Daoy (cell line): ENCODE results near the gene RBM4B. TPM values are rescaled to one million over a fixed set of nuclear protein-coding genes. Genes with fewer than 3 reads are reported as not detected.
"Not testable (repeated sequence)": the region's sequence is repeated elsewhere in the genome, so short reads cannot be mapped to it uniquely, and the experiment has no call there.

Experiments
- DNase-seq: peaks from one replicate; pipeline ENCODE4 v3.0.0-alpha.2; 2015; ENCODE audit warnings: low read depth
- total RNA-seq: library from RNA; depleted of rRNA; stranded (reverse); fragments of >200 nt; shearing (Covaris generic); gene quantifications from 2 replicates; pipeline ENCODE4 v1.2.3, GENCODE V29; 2014; rRNA removed

The RBM4B gene, protein sequence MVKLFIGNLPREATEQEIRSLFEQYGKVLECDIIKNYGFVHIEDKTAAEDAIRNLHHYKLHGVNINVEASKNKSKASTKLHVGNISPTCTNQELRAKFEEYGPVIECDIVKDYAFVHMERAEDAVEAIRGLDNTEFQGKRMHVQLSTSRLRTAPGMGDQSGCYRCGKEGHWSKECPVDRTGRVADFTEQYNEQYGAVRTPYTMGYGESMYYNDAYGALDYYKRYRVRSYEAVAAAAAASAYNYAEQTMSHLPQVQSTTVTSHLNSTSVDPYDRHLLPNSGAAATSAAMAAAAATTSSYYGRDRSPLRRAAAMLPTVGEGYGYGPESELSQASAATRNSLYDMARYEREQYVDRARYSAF
- 12.7 and 12.9 TPM in 2 replicates for total RNA-seq

DNA sequence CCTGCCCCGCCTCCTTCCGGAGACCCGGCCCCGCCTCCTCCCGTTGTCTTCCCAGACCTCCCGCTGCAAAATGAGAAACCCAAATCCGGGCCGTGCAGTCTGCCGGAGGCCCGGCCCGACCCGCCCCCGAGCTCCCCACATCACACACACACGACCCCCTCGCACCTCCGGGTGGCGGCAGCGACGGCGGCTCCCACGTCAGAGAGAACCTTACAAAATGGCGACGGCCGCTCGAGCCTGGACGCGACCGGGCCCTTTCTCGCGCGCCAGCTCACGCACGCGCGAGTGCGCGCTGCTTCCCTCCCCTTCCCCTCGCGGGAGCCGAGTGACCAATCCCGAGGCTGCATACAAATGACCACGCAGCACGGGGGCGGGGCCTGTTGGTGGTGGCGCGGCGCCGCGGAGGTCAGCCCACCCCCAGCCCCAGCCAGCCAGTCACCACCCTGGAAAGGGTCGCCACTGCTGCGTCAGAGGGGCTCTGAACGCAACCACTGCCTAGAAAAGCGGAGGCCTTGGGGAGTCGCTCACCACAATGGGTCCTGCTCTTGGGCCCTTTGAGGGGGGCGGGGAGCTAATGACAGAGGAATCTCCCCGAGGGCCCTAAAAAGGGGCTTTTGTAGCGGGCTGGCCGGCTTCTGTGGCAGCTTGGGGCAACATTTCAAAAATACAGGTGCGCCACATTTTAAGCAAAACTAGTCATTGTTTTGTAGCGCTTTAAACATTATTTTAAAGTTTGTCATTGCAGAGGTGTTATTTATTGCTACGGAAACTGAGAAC, at the start of gene RBM4B:
Gene RBM4B, minus strand, starts transcription at position 289 of the 777 bp plus-strand sequence. CDS start 808 bp downstream, outside the sequence.
- peak; percentile 96 for DNase-seq

DNA sequence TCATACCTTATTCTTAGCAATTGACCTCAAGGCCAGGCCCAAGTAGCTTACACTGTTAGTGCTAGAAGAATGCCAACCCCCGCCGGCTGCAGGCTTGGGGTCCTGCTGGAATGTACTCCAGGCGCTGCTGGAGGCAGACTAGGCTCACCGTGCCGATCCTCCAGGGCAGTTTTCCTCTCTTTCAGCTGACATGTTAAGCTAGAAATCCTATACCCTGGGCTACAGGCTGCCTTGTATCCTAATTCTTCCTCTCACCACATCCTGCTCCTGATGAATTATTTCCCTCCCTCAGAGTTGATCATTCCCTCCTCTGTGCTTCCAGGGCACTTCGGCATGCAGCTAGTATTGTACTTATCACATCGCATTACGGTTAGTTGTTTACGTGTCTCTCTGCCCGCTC, 48.0 kb upstream of the RBM4B start:
- DNase-seq = peak; percentile 79

DNA sequence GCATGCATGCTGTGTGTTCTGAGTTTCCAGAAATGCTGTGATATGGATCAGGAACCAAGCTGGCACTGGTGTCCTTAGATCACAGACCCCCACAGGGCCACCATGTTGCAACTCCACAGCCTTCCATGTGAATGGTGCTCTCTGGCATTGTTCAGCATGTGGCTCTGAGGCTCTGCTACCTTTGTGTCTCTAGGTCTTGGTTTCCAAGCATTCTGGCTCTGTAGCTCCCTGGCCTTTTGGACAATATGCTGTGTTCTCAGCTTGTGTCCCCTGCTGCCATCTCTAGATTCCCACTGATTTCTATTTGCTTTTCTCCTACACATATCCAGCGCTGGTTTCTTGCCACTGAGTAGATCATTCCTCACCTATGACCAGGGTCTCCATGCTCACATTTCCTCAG, 47.4 kb upstream of the RBM4B start:
- DNase-seq = no peak

DNA sequence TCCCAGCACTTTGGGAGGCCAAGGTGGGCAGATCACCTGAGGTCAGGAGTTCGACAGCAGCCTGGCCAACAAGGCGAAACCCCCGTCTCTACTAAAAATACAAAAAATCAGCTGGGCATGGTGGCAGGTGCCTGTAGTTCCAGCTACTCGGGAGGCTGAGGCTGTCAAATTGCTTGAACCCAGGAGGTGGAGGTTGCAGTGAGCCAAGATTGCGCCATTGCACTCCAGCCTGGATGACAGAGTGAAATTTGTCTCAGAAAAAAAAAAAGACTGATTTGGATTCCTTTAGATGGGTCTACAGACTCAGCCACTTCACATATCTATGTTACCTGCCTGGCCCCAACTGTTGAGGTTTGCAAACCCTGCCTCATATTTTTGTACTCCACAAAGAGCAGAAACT, 46.5 kb upstream of the RBM4B start:
- DNase-seq = not testable (repeated sequence)

DNA sequence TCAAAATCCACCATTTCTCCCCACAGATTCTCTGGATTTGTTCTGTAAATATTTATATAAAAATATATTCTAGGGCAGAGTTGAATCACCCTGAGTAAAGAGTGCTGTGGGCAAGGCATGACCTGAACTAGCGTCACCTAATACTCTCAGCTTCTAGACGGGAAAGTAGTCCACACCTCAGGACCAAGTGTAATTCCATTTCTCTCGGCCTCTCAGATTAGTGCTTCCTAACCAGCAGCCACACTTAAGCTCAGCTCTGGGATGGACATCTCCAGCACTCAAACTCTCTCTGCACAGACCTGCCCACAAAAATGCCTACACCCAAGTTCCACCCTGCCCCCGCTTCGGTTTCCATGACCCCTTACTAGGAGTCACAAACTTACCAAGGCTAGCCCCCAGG, 46.0 kb upstream of the RBM4B start:
- DNase-seq = no peak

DNA sequence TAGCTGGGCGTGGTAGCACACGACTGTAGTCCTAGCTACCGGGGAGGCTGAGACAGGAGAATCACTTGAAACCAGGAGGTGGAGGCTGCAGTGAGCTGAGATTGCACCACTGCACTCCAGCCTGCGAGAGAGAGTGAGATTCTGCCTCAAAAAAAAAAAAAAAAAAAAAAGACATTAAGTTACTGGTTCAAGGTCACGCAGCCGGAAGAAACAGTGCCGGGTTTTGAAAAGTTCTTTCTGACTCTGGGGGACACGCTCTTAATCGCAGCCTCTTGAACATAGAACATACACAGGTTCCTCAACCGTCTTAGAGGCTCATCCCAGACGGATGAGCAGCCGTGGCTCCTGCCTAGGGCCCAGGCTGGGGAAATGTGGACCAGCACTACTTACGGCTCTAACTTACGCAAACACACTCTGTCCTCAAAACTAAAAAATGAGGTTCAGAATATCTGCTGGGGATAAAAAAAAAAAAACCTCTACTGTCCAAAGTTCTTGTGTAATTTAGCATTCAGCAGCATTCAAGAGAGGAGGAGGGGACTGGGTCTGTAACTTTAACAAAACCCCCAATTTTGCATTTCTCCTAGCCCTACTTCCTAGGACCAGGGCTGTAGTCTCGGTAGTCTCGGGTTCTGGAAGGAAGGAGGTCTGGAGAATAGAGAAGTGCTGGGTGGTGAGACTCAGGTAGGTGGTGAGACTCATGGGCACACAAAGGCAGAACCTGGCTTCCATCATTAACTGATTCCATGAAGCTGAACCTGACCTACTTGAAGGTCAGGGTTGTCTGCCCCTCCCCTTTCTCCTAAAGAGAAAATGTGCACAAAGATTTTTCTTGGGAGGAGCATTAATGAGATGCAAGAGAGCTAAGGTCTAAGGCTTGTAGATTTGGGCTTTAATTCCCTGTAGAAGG, 45.3 kb upstream of the RBM4B start:
- DNase-seq = no peak

DNA sequence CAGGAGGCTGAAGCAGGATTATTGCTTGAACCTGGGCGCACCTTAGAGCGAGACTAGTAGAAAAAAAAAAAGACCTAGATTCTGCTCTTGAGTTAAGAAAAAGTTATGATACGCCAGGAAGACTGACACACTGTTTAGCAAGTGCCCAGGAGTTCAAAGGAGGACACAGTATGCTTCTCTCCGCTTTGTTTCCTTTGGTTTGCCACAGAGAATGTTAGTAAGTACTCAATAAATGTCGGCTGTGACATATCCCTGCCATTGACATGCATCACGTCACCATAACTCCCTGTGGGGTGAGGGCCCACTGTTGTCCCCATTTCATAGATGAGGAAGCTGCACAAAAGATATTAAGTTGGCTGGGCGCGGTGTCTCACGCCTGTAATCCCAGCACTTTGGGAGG, 44.3 kb upstream of the RBM4B start:
- DNase-seq = no peak

DNA sequence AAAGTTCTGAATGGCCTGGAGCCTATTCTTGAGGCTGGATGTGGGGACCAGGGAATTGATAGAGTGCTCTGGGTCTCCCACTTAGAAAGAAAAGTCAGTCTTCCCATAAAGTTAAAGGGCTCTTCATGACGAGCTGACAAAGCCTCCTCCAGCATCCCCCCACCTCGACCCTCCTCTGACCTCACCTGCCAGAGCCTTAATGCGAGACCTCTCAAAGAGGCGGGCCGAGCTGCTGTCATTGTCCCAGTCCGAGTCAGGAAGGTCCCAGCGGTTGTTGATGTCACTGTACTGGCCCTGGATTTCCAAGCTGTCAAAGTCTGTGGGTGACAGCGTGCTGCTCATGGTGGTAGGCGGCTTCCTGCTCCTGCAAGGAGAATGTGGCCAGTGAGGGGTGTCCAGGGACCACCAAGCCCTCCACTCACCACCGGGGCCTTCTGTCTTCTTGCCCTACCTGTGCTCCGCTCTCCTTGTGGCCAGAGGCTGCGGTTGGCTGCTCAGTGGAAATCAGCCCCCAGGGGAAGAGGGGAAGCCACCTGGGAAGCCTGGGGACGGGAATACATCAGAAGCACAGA, 43.3 kb upstream of the RBM4B start:
- DNase-seq = no peak

DNA sequence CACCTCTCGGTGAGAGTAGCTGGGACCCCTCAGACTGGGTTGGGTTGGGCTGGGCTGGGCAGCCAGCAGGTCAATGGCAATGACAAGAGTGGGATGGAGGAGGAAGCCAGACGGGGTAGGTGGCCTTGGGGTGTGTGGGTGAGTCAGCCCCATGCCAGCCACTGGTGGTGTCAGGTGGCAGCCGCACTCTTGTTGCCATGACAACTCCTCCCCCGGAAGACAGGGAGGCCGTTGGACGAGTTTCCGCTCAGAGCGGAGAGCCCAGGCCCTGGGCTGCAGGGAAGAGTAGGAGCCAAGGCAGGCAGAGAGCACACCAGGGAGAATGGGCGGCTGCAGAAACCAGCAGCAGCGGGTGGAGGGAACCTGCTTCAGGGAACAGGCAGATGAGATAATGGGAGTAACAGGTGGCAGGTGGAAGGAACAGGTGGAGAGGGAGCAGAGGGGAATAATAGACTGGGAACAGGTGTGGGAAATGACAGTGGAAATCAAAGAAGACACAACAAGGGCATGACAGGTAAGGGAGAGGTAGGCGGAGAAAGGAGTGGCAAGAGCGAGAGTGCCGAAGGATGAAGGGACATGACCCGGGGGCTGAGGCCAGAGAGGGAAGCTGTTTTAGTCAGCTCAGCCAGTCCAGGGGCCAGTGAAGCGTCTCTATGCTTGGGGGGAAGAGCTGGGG, 42.7 kb upstream of the RBM4B start:
- peak; percentile 97 for DNase-seq

DNA sequence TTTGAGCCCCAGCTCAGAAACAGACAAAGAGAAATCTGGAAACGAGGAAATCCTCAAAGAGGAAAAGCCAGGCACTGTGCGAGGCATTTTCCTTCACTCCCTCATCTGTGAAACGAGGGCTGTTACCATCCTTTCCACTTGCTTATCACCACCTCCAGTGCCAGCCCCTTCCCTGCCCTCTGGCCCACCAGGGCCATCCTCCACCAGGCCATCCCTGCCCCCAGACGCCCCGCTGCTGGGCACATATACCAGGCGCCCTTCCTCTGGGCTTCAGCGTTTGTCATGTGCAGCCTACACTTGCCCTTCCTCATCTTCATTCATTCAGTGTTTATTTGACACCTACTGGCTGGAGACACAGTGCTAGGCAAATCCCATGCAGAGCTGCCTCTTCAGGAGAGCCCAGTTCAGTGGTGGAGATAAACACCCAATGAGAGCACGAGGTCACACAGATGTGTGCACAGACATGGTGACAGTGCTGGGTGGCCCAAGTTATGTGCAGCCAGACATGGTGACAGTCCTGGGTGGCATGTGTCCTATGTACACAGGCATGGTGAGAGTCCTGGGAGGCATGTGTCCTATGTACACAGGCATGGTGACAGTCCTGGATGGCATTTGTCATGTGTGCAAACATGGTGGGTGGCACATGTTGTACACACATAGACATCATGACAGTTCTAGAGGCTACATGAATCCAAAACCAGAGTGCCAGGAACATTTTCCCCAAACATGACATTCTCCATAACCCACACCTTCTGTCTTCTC, 41.6 kb upstream of the RBM4B start:
- no peak for DNase-seq

DNA sequence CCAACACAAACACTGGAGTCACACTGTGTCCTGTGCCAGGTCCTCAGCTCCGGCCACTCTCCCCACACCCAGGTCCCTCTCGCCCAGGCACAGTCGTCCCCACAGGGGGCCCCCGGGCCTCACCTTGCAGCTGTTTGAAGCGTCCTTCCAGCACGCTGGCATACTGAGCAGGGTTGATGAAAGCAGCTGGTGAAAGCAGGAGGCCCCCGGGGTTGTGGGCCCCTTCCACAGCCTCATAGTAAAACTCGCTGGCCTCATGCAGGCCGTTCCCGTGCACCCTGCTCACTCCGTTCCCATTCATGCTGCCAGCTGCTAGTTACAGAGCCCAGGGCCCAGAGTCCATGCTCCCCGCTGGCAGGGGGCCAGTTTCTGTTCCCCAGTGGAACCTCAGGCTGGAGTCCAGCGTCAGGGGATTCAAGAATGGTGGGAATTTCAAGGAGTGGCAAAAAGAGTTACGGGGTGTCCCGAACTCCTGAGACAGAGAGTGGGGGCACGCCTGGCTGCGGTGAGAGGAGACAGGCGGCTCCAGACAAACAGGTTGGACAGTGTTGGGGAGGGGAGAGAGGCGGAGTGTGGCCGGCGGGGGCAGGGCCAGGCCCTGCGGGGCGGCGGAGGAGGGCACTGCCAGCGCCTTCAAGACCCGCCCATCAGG, 40.8 kb upstream of the RBM4B start:
- no peak for DNase-seq

DNA sequence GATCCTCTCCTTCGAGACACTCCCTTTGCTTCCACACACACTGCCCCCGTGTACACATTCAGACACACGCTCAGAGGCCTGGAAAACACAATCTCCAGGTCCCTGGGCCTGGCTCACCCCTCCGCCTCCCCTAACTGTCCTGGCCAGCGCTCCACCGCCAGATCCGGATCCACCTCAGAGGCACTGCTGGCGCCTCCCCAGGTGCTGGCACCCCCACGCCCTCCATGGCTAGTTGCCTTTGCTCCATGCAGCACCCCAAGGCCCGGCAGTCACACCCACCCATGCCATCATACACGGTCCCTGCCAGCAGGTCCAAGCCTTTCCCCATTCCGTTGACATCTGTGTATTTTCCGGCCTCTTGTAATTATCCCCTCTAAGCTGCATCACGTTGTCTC, 40.2 kb upstream of the RBM4B start:
- DNase-seq = no peak

DNA sequence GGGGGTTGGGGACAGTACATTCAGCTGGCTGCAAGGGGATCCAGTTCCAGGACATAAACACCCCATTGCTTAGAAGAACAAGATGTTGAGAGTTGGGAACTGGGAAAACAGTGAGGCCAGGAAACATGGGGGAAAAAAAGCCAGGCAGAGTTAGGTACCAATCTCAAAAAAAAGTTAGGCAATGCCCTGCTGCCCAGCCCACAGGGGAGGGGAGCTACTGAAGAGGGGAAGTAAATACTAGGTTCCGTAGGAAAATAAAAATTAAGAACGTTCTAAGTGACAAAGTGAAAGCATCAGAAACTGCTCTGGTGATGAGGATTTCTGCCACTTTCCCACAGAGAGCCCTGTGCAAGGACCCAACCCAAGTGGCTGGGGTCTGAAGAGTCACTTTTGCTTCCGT, 39.3 kb upstream of the RBM4B start:
- no peak for DNase-seq

DNA sequence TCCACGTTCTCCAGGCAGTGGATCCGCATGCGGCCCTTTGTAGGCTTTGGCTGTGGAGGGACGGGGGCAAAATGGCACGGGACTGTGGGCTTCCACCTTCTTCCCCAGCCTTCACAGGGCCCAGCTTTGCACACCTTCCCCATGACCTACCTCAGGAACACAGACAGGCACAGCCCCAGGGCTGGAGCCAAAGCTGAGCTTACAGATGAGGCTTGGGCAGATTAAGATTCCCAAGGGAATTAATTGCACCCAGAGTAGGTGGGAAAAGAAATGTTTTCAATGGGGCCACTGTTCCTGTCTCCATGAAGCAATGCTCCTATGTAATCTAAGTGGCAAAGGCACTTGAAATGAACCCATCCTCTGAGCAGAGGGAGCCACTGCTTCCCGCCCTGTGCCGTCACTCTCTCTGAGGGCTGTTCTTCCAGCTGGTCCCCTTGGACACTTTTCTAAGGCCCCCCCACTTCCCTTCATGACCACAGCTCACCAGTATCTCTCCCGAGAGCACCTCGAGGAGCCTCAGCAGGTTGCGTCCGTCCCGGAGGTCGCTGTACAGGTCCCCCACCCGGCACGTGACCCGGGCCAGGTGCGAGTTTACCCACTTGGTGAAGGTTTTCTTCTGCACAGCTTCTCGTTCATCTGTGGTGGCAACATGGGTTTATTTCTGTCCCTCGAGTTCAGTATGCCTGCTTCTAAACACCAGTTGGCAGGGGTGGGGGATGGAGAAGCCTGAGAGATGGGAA, 37.8 kb upstream of the RBM4B start:
- no peak for DNase-seq

DNA sequence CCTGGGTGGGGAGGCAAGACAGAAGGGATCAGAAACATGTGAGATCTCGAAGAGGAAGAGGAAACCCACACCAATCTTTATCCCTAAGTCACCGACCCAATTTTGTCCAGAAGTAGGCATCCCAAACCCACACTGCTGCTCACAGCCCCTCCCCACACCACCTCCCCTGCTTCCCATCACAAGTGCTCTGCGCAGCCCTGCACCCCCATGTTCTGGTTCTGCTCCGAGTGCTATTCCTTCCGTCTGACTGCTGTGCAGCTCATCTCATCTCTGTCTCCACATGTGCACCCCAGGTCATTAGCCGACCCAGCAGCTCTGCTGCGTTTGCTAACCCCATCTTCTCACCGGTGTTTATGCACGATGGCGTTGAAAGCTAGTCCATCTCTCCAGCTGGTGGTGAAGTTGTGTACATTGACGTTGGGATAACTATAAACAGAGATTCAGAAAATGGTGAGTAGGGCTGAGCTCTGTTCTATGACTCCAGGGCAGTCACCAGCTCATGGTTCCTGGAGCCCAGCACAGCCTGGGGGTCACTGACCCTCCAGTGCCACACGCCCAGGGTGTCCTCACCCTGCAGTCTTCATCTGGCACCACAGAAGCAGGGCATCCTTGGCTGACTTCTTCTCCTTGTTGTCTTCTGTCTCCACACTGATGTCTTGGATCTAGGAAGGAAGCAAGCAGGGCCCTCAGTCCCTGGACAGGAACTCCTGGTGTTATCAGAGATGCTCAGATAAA, 36.2 kb upstream of the RBM4B start:
- no peak for DNase-seq

DNA sequence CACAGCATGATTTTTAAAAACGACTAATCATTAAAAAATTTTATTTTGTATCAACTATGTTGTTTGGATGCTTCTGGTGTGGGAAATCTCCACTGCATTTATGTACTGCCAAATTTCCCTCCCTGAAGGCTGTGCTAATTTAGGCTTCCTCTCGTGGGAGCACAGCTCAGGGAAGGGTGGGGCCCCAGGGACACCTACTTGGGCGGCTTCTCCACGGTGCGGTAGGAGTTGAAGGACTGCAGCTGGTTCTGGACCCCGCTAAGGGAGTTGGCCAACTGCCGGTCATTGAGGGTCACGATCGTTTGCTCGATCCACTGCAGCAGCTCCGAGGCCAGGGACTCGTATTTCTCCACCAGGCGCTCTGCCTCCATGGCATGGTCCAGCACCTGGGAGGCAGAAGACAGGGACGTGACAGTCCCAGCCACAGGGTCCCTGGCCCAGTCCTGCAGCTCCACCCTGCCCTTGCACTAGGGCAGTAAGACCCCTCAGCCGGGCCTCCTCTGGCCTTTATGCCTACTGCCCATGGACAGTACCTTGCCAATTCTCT, 32.8 kb upstream of the RBM4B start:
- no peak for DNase-seq

DNA sequence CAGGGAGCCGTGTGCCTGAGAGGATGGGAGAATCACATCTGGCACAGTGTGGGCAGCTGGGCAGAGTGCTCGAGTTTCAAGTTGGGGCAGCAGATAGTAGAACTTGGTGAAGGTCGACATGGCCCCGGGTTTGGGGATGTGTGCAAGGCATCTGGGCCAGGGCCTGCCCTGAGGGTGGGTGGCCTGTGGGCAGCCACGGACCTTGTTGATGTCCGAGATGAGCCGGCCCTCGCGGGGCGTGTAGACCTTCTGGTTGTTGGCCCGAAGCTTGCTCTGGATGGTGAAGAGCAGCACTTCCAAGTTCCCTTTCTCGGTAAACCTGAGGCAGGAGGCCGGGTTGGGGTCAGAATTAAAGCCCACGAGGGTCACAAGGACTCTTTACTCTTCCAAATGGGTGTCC, 31.0 kb upstream of the RBM4B start:
- no peak for DNase-seq

DNA sequence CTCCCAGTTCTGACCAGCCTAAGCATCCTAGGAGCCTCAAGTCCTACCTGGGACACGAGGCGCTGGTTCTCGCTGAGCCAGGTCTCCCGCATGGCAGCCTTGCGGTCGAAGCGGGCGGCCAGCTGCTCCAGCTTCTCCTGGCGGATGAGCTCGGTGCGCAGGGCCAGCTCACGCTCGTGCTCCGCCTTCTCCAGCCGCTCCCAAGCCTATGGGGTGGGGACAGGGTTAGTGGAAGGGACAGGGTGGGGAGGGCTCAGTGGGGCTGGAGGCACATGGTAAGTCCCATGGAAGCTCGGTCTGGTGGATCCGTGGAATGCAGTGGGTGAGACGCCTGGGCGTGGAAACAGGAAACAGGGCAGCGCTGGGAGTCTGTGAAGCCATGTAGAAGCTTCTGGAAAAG, 30.4 kb upstream of the RBM4B start:
- no peak for DNase-seq
